MM.1S (cell line): ENCODE measurements around the gene EPS8L1.

Experiments
- DNase-seq: peaks from one replicate; pipeline ENCODE4 v3.0.0-alpha.2; 2015
- H2AFZ ChIP-seq: fragments of 300-600 bp; sonication (generic); 2 replicates; pipeline ENCODE4 v1.6.0; 2016; ENCODE audit warnings: antibody characterized with exemption, low read length
- H3F3A ChIP-seq: fragments of 300-600 bp; sonication (generic); 2 replicates; pipeline ENCODE4 v1.6.1; 2016; ENCODE audit warnings: mild to moderate bottlenecking, antibody characterized with exemption, low read length, moderate library complexity, mixed read lengths; ENCODE audit not compliant: insufficient read depth
- H3K27ac ChIP-seq: fragments of 300-600 bp; sonication (generic); 2 replicates; pipeline ENCODE4 v1.5.1; 2016; ENCODE audit warnings: mild to moderate bottlenecking, low read length
- H3K27me3 ChIP-seq: fragments of 300-600 bp; sonication (generic); replicated peaks from 2 replicates; pipeline ENCODE4 v1.6.0; 2016; ENCODE audit warnings: low read length; ENCODE audit not compliant: insufficient read depth
- H3K36me3 ChIP-seq: fragments of 300-600 bp; sonication (generic); replicated peaks from 2 replicates; pipeline ENCODE4 v1.6.1; 2016; ENCODE audit warnings: mild to moderate bottlenecking, low read length, mixed read lengths; ENCODE audit not compliant: insufficient read depth
- H3K4me1 ChIP-seq: fragments of 300-600 bp; sonication (generic); 2 replicates; pipeline ENCODE4 v1.6.1; 2016; ENCODE audit warnings: low read length, mixed read lengths
- H3K4me2 ChIP-seq: fragments of 300-600 bp; sonication (generic); 2 replicates; pipeline ENCODE4 v1.6.0; 2016; ENCODE audit warnings: low read depth, low read length
- H3K4me3 ChIP-seq: fragments of 300-600 bp; sonication (generic); 2 replicates; pipeline ENCODE4 v1.5.1; 2016; ENCODE audit warnings: low read length, mixed read lengths
- H3K79me2 ChIP-seq: fragments of 300-600 bp; sonication (generic); 2 replicates; pipeline ENCODE4 v1.6.1; 2016; ENCODE audit warnings: mixed run types, low read length, mixed read lengths
- H3K9ac ChIP-seq: fragments of 300-600 bp; sonication (generic); 2 replicates; pipeline ENCODE4 v1.6.1; 2016; ENCODE audit warnings: low read length, mixed read lengths
- H3K9me2 ChIP-seq: fragments of 300-600 bp; sonication (generic); replicated peaks from 2 replicates; pipeline ENCODE4 v1.6.1; 2016; ENCODE audit warnings: mild to moderate bottlenecking, low read length, mixed read lengths; ENCODE audit not compliant: insufficient read depth
- H3K9me3 ChIP-seq: fragments of 300-600 bp; sonication (generic); replicated peaks from 2 replicates; pipeline ENCODE4 v1.6.1; 2016; ENCODE audit warnings: mild to moderate bottlenecking, low read length, mixed read lengths; ENCODE audit not compliant: insufficient read depth
- H4K20me1 ChIP-seq: fragments of 300-600 bp; sonication (generic); 2 replicates; pipeline ENCODE4 v1.6.1; 2016; ENCODE audit warnings: mild to moderate bottlenecking, low read length, moderate library complexity, mixed read lengths; ENCODE audit not compliant: insufficient read depth
- CTCF ChIP-seq: fragments of 300-600 bp; sonication (generic); IDR thresholded peaks from 2 replicates; pipeline ENCODE4 v1.5.1; 2016; ENCODE audit warnings: antibody characterized with exemption, low read length, mixed read lengths
- EZH2 ChIP-seq: fragments of 300-600 bp; sonication (generic); optimal IDR thresholded peaks from 2 replicates; pipeline ENCODE3; 2017; ENCODE audit warnings: low read depth, mild to moderate bottlenecking, antibody characterized with exemption, low read length, mixed read lengths
- EZH2phosphoT487 ChIP-seq: fragments of 300-600 bp; sonication (generic); IDR thresholded peaks from 2 replicates; pipeline ENCODE4 v1.6.1; 2018; ENCODE audit warnings: antibody characterized with exemption, low read length

The EPS8L1 gene

GRCh38 chr19:55111238-55111831 lies 35.7 kb downstream of the EPS8L1 start:
- TF ChIP-seq EZH2phosphoT487 (no peak), EZH2 (no peak), CTCF (no peak)
- H3K9ac ChIP-seq: no peak overlapping the region
- H2AFZ ChIP-seq: no peak overlapping the region
- no peak overlapping the region for H3K4me2 ChIP-seq
- no peak overlapping the region for H3K27ac ChIP-seq
- H3K9me3 ChIP-seq: no peaks in the 10 kb centered on the region
- no peaks in the 10 kb centered on the region for H3F3A ChIP-seq
- no peaks in the 10 kb centered on the region for H3K36me3 ChIP-seq
- no peaks in the 10 kb centered on the region for H3K9me2 ChIP-seq
- no peaks in the 10 kb centered on the region for H4K20me1 ChIP-seq
- H3K79me2 ChIP-seq: peaks cover 50% of the 10 kb centered on the region
- H3K4me1 ChIP-seq: peaks cover 7% of the 10 kb centered on the region; the same call in 1 of the 2 replicates
- no peaks in the 10 kb centered on the region for H3K27me3 ChIP-seq
- DNase-seq: no peak
- no peak overlapping the region for H3K4me3 ChIP-seq

- H3K79me2 ChIP-seq: peaks cover 56% of the 10 kb centered on the region
Measured at GRCh38 chr19:55112246-55112776, 36.6 kb downstream of the EPS8L1 start.

GRCh38 chr19:55112777-55113569 lies 37.3 kb downstream of the EPS8L1 start:
- H3K79me2 ChIP-seq: peaks cover 56% of the 10 kb centered on the region
- no peaks in the 10 kb centered on the region for H3K9me2 ChIP-seq
- no peak for TF ChIP-seq EZH2phosphoT487
- TF ChIP-seq CTCF: no peak
- TF ChIP-seq EZH2: no peak
- 0 out of 2 replicates have a peak, but pooled peaks cover 4% of the 10 kb centered on the region for H3F3A ChIP-seq
- no peak overlapping the region for H3K4me2 ChIP-seq
- H4K20me1 ChIP-seq: no peaks in the 10 kb centered on the region
- H3K9me3 ChIP-seq: no peaks in the 10 kb centered on the region
- H3K4me1 ChIP-seq: peaks cover 7% of the 10 kb centered on the region; the same call in 1 of the 2 replicates
- DNase-seq: no peak
- no peak overlapping the region for H3K4me3 ChIP-seq
- no peak overlapping the region for H3K27ac ChIP-seq
- H2AFZ ChIP-seq: no peak overlapping the region
- H3K36me3 ChIP-seq: no peaks in the 10 kb centered on the region
- H3K27me3 ChIP-seq: no peaks in the 10 kb centered on the region
- H3K9ac ChIP-seq: no peak overlapping the region

More at GRCh38 chr19:55112246-55112776, 36.6 kb downstream of the EPS8L1 start:
- Histone ChIP-seq H3F3A (0 out of 2 replicates have a peak, but pooled peaks cover 4% of the 10 kb centered on the region), H2AFZ (no peak overlapping the region), H3K9me2 (no peaks in the 10 kb centered on the region), H3K9me3 (no peaks in the 10 kb centered on the region), H3K9ac (no peak overlapping the region), H3K36me3 (no peaks in the 10 kb centered on the region), H3K4me3 (no peak overlapping the region), H4K20me1 (no peaks in the 10 kb centered on the region), H3K27ac (no peak overlapping the region), H3K27me3 (no peaks in the 10 kb centered on the region), H3K4me1 (peaks cover 7% of the 10 kb centered on the region; the same call in 1 of the 2 replicates), H3K4me2 (no peak overlapping the region)
- no peak for TF ChIP-seq EZH2
- no peak for TF ChIP-seq EZH2phosphoT487
- TF ChIP-seq CTCF: no peak
- no peak for DNase-seq
